ENCODE measurements around the gene VSTM4. TPM values are rescaled to one million over a fixed set of nuclear protein-coding genes. Genes with fewer than 3 reads are reported as not detected.

The VSTM4 gene
- total RNA-seq, 1 experiment from 2014 or later = 0.13 TPM

- H3K9me3 ChIP-seq (ENCODE audit: control insufficient read depth, insufficient read depth, low read depth, low read length) = no peaks in the 10 kb centered on the region
- H3K4me3 ChIP-seq (ENCODE audit: low read depth in 2 of 2, low read length in 2 of 2) = no peak overlapping the region
- H3K4me1 ChIP-seq (ENCODE audit: control insufficient read depth, insufficient read depth, low read length) = no peaks in the 10 kb centered on the region
- no peak overlapping the region for H3K27ac ChIP-seq (ENCODE audit: low read length)
- TF ChIP-seq POLR2AphosphoS5 (IDR thresholded peaks at IDR 0.05; ENCODE audit: low read depth, low read length) = no peak
- TF ChIP-seq TCF7L2 (IDR thresholded peaks at IDR 0.05; ENCODE audit: low read depth, low read length) = no peak
- TF ChIP-seq REST (IDR thresholded peaks at IDR 0.05; ENCODE audit: insufficient read depth in 1 of 2, low read depth in 2 of 2, low read length in 1 of 2) = no peak
- no peak for TF ChIP-seq CTCF (IDR thresholded peaks at IDR 0.05)
- no peak for TF ChIP-seq SIN3A (IDR thresholded peaks at IDR 0.05; ENCODE audit: borderline replicate concordance, insufficient read depth, low read depth, low read length)
- ChIA-PET POLR2A (no interaction called here), CTCF (no interaction called here)
- no peak for ATAC-seq
- intact Hi-C loops (cut with micrococcal nuclease; ENCODE audit: unreplicated experiment) (no loop called here), in situ Hi-C loops (cut with HindIII; ENCODE audit: low pct_unique_long_range_greater_than_20kb, low sequenced_read_pairs) (no loop called here)
- BruUV-seq (replicated peaks) = no TSS peak
- DNase-seq (ENCODE audit: low read depth, low spot score) = no peak
- H3K36me3 ChIP-seq (ENCODE audit: control insufficient read depth, insufficient read depth, low read length) = no peaks in the 10 kb centered on the region
- H3K27me3 ChIP-seq (ENCODE audit: control insufficient read depth, insufficient read depth, low read length) = peaks cover 15% of the 10 kb centered on the region
Measured at GRCh38 chr10:49158915-49159314, 43.6 kb upstream of the VSTM4 start.

- DNase-seq (ENCODE audit: low read depth, low spot score) (no peak), ATAC-seq (no peak)
- in situ Hi-C loops (cut with HindIII; ENCODE audit: low pct_unique_long_range_greater_than_20kb, low sequenced_read_pairs) = no loop called here
- Histone ChIP-seq H3K36me3 (ENCODE audit: control insufficient read depth, insufficient read depth, low read length) (no peaks in the 10 kb centered on the region), H3K27me3 (ENCODE audit: control insufficient read depth, insufficient read depth, low read length) (peaks cover 15% of the 10 kb centered on the region), H3K27ac (ENCODE audit: low read length) (no peak overlapping the region), H3K4me1 (ENCODE audit: control insufficient read depth, insufficient read depth, low read length) (no peaks in the 10 kb centered on the region), H3K9me3 (ENCODE audit: control insufficient read depth, insufficient read depth, low read depth, low read length) (no peaks in the 10 kb centered on the region), H3K4me3 (ENCODE audit: low read depth in 2 of 2, low read length in 2 of 2) (no peak overlapping the region)
- ChIA-PET POLR2A (no interaction called here), CTCF (no interaction called here)
- BruUV-seq (replicated peaks) = no TSS peak
- TF ChIP-seq CTCF (IDR thresholded peaks at IDR 0.05) (no peak), SIN3A (IDR thresholded peaks at IDR 0.05; ENCODE audit: borderline replicate concordance, insufficient read depth, low read depth, low read length) (no peak), POLR2AphosphoS5 (IDR thresholded peaks at IDR 0.05; ENCODE audit: low read depth, low read length) (no peak), TCF7L2 (IDR thresholded peaks at IDR 0.05; ENCODE audit: low read depth, low read length) (no peak), REST (IDR thresholded peaks at IDR 0.05; ENCODE audit: insufficient read depth in 1 of 2, low read depth in 2 of 2, low read length in 1 of 2) (no peak)
- intact Hi-C loops (cut with micrococcal nuclease; ENCODE audit: unreplicated experiment) = no loop called here
Measured at GRCh38 chr10:49158404-49158803, 43.1 kb upstream of the VSTM4 start.
